Stimulated activated CD8-positive, alpha-beta memory T cell treated with anti-CD3 and anti-CD28 coated beads, Interleukin-7, amount 100 ng/mL, for 4 hours (primary cell): ENCODE measurements around the gene SLC22A7.
"Not testable (repeated sequence)": the region's sequence is repeated elsewhere in the genome, so short reads cannot be mapped to it uniquely, and the experiment has no call there.

ENCODE experiments used
- DNase-seq, 2 donors: peaks; one replicate each; pipeline ENCODE4 v3.0.0-alpha.2; 2020; ENCODE audit warnings: low read depth in 2 of 2

SLC22A7 gene

DNA sequence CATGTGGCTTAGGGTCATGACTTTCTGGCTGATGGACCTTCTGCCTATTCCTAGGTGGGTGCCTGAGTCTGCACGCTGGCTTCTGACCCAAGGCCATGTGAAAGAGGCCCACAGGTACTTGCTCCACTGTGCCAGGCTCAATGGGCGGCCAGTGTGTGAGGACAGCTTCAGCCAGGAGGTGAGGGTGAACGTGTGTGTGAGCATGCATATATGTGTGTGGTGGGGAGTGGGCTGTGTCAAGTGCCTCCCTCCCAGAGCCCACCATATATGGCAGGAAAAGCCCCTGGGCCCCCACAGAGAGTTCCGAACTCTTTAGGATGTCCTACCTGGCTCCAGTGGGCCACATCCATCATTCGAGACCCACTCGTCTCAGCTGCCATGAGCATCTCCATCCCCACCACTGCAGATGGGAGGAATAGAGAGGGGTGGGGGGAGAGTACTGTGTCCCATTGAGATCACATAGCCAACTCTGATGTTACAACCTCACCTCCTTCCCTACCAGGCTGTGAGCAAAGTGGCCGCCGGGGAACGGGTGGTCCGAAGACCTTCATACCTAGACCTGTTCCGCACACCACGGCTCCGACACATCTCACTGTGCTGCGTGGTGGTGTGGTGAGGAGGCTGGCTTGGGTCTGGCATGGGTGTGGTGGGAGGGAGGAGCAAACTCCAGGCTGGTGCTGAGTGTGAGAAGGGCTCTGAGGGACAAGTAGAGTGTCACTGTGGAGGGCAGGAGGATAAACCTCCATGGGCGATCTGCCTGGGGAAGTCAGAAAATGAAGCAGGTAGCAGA is 3.2 kb downstream of the SLC22A7 start:
- no peak for DNase-seq

DNA sequence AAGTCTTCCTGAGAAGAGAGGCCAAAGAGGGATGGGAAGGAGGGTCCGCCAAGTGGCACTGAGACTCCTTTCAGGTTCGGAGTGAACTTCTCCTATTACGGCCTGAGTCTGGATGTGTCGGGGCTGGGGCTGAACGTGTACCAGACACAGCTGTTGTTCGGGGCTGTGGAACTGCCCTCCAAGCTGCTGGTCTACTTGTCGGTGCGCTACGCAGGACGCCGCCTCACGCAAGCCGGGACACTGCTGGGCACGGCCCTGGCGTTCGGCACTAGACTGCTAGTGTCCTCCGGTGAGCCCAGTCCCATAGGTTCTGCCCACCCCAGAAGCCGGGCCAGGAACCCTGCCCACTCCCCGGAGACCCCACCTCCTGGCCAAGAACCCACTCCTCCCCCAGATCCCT is 4.1 kb downstream of the SLC22A7 start:
- DNase-seq, result no peak

DNA sequence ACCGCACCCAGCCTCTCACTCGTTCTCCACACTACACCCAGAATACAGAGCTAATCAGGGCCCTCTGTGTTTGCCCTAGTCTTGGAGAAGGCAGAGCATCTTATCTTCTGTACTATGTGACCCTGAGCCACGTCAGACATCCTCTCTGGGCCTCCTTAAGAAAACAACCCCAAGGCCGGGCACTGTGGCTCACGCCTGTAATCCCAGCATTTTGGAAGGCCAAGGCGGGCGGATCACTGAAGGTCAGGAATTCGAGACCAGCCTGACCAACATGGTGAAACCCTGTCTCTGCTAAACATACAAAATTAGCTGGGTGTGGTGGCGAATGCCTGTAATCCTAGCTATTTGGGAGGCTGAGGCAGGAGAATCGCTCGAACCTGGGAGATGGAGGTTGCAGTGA is 4.9 kb downstream of the SLC22A7 start:
- not testable (repeated sequence) for DNase-seq

DNA sequence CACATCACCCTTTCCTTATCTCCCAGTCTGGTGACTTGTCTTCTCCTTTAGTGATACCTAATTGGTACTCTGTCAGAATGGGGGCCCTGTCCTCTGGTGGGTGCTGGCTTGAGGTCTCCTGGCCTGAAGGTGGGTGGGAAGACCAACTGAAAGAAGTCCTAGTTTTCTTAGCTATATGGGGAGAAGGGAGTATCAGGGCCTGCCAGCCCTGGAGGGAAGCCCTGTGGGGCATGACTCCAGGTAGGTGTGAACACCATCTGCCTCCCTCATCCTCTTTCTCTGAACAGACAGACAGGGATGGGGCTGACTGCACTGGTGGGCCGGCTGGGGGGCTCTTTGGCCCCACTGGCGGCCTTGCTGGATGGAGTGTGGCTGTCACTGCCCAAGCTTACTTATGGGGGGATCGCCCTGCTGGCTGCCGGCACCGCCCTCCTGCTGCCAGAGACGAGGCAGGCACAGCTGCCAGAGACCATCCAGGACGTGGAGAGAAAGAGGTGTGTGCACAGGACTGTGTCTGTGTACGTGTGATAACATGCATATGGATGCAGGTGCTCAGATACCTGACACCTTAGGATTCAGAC is 5.8 kb downstream of the SLC22A7 start:
- no peak for DNase-seq

DNA sequence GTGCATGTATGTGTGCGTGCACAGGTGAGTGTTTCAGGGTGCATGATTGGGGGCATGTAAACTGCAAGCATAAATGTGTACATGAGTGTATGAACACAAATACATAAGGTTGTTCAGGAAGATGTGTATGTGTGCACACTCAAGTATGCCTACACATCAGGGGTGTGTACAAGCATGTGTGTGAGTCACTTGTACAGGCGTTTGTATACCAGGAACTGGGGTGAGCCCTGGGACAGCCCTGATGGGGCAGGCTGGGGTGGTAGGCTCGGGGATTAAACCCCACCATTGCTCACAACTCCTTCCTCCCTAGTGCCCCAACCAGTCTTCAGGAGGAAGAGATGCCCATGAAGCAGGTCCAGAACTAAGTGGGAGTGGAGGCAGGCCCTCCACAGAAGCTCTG is 6.3 kb downstream of the SLC22A7 start:
- no peak for DNase-seq

DNA sequence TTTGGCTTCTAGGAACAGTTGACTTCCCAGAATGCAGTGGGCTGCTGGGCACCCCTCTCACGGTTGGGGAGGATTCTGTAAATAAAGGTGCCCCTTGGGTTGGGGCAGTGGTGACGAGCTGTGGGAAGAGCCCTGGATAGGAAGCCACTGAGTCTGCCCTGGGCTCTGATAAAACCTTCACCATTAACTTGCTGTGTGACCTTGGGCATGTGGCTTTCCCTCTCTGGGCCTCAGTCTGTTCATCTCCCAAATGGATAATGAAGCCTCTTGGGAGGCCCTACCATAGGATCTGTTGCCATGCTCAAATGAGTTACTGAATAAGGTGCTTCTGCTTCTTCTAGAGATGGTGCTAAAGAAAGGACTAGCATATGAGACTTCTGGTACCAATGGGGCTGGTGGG is 6.8 kb downstream of the SLC22A7 start:
- DNase-seq, result no peak

DNA sequence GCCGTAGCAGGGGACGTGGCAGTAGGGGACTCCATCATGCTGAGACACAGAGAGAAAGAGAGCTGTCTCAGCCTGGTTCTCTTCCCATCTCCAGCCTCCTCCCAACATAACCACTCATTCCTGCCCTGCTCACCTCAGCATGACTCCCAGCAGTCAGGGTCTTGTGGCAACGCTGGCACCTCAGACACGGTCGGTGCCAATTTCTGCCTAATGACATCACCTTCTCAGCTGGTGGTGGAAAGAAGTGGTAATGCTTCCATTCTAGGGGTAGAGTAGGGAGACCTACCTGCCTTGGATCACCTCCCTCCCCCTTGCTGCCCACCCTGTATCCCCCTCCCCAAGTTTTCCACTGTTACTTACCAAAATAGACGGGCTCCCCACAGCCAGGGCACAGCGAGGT is 8.0 kb downstream of the SLC22A7 start:
- DNase-seq, result no peak

DNA sequence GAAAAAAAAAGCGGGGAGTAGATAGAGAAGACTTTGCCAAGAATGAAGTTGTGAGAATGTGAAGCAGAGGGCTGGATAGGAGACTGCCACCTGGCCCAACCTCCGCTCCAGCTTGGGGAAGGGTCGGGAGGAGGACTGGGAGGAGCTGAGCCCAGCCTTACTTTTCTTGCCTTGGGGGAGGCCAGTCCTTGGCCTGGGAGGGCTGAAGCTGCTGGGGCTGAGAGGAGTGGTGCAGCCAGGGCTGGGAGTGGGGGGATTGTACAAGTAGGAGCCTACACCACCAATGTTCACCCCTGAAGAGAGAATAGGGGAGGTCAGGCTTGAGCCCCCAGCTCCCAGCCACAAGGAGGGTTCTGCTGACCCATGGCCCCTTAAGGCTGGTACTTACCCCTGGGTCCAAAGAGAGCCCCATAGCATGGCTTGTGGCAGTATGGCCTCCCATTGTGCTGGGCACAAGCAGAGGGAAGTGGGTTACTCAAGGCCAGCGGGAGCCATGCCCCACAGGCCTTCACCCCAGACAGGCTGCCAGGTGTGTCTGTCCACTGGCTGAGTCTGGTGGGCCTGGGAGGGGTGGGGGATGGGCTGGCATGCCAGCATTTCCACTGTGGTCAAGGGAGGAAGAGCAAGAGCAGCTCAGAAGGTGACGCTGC is 9.5 kb downstream of the SLC22A7 start:
- DNase-seq, result no peak

DNA sequence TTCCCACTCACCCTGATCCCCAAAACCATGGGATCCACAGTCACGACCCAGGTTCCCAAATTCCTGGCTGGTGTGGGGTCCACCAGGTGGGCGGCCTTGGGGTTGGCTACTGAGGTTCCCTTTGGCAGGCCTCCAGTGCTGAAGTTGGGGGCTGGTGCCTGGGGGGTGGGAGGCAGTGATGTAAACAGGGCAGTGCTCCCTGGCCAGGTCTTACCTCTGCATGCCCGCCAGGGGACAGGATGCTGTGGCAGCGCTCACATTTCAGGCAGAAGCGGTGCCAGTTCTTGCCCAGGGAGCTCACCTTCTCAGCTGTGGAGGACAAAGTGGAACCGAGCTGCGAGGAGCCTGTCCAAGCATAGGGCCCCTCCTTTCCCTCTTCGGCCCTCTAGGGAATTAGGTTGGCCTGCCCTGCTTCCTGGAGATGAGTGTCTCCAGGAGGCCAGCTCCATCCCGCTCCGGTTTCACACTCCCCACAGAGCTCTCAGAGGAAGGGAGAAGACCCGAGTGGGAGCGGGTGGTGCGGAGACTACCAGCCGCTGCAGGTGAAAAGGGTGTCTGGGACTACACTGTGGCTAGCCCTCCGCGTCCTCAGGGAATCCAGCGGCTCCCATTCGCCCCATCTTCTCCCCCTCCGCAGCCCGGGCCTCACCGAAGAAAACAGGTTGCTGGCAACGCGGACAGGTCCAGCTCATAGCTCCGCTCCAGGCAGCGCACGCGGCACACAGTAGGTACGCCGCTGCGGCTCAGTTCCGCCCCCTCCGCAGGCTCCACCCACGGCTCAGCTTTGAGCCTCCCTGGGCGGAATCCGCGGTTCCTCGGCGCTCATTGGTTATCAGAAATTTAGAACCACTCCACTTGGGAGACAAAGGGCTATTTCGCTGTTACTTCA is 10.3 kb downstream of the SLC22A7 start, which contains the start of gene CRIP3:
Gene CRIP3 (minus strand): TSS at position 726 of the 889 bp plus-strand sequence. CDS start 34 bp downstream, at position 692.
- peak; percentile 19 to 39 for DNase-seq

DNA sequence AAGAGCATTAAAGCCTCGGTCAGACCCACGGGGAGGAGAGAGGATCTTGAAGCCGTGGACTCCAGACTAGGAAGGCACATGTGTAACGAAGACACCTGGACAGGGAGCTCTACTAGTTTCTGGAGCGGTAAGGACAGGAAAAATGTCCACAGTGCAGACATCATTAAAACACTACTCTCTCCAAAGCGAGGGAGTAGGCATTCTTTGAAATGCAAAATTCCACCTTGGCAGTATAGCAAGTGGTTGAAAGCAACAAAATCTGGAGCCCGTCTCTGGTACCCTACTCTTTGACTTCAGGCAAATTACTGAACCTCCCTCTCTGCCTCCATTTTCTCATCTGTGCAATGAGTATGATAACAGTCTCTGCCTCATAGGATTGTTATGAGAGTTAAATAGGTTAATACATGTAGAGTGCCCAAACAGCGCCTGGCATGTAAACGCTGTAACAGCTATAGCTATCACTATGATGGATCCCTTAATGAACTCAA is 11.0 kb downstream of the SLC22A7 start:
- DNase-seq, result no peak

DNA sequence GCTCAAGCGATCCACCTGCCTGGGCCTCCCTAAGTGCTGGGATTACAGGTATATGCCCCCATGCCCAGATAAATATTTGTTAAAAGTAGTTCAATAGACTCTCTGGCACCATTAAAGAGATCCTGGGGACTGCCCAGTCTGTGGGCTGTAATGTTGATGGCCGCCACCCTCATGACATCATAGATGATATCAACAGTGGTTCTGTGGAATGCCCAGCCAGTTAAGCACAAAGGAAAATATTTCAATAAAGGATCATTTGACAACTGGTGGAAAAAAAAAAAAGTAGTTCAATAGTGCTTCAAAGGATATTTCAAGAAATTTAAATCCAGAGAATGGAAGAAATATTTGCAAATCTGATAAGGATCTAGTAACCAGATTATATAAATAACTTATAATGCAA is 12.1 kb downstream of the SLC22A7 start:
- DNase-seq, result no peak

DNA sequence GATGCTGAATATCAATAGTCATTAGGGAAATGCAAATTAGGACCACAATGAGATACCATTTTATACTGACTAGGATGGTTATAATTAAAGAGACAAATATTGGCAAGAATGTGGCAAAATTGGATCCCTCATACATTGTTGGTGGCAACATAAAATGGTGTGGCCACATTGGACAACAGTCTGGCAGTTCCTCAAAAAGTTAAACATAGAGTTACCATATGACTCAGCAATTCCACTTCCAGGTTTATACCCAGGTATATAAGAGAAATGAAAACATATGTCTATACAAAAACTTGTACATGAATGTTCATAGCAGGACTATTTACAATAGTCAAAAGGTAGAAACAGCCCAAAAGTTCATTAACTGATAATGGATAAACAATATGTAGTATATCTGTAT is 12.6 kb downstream of the SLC22A7 start:
- no peak for DNase-seq

DNA sequence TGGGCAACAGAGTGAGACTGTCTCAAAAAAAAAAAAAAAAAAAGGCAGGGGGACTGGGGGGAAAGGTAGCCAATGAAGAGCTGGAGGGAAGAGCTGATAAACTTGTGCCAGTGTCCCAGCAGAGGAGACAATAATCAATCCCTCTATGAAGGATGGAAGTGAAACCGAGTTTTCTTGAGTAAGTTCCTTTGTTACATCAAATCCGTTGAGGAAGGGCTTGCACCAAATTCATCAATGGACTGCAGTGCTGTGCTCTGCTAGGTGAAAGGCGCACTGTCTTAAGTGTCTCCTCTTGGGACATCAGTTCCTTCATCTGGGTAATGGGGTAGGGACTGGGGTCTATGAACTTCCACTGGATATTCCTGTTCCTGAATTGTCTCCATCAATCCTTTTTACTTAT is 13.6 kb downstream of the SLC22A7 start:
- DNase-seq, result no peak

DNA sequence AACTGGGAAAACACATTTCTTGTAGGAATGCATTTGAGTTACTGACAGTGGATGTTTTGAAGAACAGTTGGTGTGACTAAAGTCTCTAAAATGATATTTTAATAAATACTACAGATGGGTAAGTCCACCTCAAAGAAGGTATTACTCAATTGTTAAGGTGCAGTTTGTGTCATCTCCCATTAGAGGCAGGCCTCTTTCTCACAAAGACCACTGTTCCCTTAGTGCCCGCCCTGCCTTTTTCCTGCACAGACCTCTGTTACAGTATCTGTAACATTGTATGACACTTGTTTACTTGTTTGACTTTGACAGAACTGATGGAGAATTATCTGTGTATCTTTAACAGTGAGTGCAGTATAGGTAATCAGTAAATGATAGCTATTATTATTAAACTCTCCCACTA is 15.8 kb downstream of the SLC22A7 start:
- no peak for DNase-seq

DNA sequence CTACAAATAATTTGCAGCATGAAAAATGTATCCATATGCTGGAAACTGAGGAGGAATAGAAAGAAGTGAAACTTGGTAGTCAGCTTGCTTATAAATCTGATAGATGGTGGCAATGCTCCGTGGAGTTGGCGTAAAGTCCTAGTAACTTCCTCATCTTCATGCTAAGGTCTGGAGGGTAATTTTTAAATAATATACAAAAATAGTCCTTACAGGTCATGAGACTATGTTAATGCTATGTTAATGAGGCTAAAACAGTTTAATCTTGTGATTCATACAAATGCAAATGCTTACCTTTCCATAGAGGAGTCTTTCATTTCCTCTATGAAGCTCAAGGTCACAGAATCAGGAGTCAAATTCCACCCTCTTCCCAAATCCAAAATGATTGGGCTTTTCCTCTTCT is 20.0 kb downstream of the SLC22A7 start:
- DNase-seq, result no peak

DNA sequence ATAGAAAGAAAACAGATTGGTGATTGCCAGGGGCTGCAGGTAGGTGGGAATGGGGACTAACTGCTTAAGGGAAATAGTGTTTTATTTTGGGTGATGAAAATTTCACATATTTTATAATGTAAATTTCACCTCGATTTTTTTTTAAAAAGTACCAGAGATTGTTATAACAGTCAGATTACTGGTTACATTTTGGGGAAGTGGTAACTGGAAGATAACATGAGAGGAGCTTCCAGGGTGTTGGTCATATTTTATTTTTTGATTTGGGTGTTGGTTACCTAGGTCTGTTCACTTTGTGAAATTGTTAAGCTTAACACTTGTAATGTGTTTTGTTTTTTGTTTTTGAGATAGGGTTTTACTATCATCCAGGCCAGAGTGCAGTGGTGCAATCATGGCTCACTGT is 27.8 kb downstream of the SLC22A7 start:
- no peak for DNase-seq

DNA sequence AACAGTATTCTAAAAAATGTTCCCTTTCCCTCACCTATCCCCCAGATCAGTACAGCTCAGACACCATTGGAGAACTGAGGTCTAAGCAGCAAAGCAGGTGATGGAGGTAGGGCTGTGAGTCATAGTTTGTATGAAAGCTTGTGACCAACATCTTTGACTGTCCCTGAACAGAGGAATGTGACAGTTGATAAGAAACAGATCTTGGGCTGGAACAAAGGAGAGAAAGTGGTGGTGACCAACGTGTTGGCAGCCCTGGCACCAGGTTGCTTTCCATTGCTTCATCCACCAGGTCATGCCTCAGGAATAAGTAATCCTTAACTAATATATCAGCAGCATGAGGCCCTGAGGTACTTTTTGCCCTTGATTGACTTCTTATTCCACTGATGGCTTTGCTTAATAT is 30.5 kb downstream of the SLC22A7 start:
- no peak for DNase-seq

DNA sequence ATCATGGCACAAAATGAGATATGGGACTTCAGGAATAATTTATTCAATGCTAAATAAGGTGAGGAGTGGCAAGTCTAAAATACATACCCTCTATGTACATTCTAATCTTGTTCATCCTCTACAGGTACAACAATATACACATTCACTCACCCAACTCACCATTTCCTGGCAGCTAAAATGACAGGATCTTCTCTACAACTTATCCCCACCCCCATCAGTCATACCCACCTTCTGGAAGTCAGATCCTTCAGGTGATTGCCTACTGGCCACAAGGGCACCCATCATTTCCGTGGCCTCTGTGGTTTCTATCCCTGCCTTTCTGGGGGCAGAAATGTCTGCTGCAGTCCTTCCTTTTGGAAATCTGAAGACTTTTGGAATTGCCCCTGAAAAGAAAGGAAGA is 33.4 kb downstream of the SLC22A7 start:
- no peak for DNase-seq

DNA sequence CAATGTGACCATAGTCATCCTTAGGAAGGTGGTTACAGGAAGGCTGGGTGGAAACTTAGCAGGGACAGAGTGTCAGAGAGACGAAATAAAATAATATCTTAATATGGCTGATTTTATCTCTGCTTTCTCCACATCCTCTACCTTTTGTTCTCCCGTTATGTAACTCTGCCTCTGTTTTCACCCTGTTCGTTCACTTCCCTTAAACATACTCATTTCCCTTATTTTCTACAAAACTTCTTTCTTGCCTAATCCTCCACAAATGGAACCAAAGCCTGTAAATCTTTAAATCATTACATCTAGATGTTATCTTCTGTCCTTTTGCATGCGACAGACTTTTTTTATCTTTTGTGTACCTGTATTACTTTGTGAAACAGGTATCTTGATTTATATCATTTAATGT is 33.8 kb downstream of the SLC22A7 start:
- no peak for DNase-seq

DNA sequence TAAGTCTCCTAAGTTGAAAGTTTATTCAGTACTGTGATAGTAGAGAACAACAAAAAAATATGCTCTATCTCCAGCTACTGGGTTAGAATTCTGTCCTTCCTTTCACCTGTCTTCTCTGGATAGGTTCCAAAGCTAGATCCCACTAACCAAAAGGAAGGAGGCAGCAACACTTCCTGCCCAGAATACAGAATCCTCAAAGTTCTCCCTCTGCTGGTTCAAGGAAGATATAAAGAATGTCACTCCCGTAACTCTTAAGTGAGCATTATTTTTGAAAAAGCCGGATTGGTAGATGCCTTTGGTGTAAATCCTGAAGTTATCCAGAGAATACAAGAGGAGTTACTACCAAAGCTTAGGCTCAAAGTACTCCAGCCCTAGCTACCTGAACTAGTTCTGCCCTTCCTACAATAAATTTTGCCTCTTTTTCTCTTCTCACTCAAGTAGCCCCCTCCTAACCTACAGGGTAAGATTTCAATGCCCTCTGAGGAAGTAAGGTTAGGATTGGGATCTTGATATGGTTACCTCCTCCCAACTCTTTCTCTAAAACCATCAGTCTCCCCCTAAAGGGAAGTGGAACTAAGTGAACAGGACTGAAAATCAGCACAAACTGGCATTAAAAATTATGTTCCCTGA is 36.5 kb downstream of the SLC22A7 start:
- no peak for DNase-seq

DNA sequence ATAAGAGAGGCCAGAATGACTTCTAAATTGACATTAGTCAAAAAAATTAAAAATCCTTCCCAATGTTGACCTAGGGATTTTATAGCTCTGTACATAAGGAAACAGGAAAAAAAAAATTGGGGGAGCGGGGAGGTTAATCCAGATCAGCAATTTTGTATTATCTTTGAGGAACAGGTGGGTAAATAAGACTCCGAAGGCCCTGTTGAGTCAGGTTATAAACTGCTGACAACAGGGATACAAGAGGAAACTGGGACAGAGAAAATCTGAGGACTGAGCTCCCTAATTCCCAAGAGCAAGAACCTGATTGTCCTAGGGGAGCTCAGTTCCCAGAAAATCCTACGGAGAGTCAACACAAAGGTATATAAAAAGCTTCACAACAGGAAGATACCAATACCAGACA is 37.4 kb downstream of the SLC22A7 start:
- no peak for DNase-seq
